ENCODE results near the gene SLC4A4. TPM values are rescaled to one million over a fixed set of nuclear protein-coding genes. Genes with fewer than 3 reads are reported as not detected.

Gene SLC4A4
- total RNA-seq, 5 donors from 2014 or later (not counting 1 experiment from before 2014, with no cell fraction given): 0.76 to 3.2 (median 1.5) TPM

DNA sequence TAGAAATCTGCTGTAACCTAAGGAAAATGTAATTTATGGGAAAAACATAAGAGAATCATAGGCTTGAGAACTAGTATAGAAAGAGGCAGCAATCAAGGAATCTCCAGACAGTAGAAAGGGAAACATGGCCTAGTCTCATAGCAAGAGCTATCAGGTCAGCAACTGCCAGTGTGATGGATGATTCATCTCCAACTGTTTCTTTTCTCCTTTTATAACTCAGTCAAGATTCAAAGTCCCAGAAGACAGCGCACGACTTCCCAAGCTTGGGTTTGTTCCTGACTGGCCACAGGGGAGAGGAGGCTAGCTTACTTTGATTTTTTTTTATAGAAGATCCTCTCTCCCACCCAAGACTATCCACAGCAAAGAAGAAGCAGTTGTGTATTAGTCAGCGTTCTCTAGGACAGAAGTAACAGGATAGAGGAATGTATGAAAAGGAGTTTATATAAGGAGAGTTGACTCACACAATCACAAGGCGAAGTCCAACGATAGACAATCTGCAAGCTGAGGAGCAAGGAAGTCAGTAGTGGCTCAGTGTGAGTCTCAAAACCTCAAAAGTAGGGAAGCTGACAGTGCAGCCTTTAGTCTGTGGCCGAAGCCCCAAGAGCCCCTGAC, 263.6 kb downstream of the SLC4A4 start:
- no peak for ATAC-seq (replicated peaks in 1 of 4)
- peaks cover 0 to 5% (median 4%) of the 10 kb centered on the region in 3 donors for H3K9me3 Mint-ChIP-seq
- H3K4me1 ChIP-seq (ENCODE audit: control insufficient read depth in 1 of 2, extremely low read depth in 1 of 2, insufficient read depth in 2 of 2, low read length in 2 of 2): no peaks in the 10 kb centered on the region
- H3K36me3 ChIP-seq (ENCODE audit: control insufficient read depth in 2 of 2, extremely low read depth in 1 of 2, insufficient read depth in 1 of 2, low read length in 1 of 2): no peaks in the 10 kb centered on the region
- H3K27me3 Mint-ChIP-seq: peaks cover 4 to 15% of the 10 kb centered on the region in 2 donors
- no peaks in the 10 kb centered on the region for H3K4me1 Mint-ChIP-seq
- CTCF ChIA-PET: no interaction called here
- H3K27ac Mint-ChIP-seq: no peak overlapping the region
- H3K36me3 Mint-ChIP-seq: no peaks in the 10 kb centered on the region
- H3K9me3 ChIP-seq: no peaks in the 10 kb centered on the region
- no peak for DNase-seq
- POLR2A ChIA-PET: no interaction called here
- WGBS (ENCODE audit: insufficient coverage): 90% methylated on average over 3 of the region's 6 CpGs
- no peak overlapping the region for H3K4me3 Mint-ChIP-seq
- no peak overlapping the region for H3K27ac ChIP-seq (ENCODE audit: low read length)
- H3K27me3 ChIP-seq (replicated peaks in 1 of 2; ENCODE audit: control insufficient read depth in 2 of 2, extremely low read depth in 1 of 2, insufficient read depth in 2 of 2, low read length in 1 of 2): no peaks in the 10 kb centered on the region
- no peak overlapping the region for H3K4me3 ChIP-seq (ENCODE audit: control insufficient read depth in 1 of 2, extremely low read depth in 1 of 2, low read length in 1 of 2)

DNA sequence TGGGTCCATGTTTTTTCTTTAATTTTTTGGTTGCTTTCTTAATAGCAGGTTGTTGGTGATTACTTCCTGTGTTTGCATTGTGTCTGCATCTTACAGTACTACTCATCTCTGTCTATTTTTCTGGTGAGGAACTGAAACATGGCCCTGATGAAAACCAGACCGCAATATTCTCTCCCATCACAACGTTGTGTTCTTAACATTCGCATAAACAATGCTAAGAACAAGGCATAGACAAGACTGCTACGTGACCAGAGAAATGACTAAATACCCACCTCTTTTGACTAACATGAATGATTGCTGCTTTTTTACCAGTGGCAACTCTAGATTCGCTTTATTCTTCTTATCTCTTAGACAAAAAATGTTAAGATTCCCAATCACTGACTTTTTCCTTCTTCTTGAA, 266.0 kb downstream of the SLC4A4 start:
- CTCF ChIA-PET: no interaction called here
- no peak for DNase-seq
- 82% methylated on average over 5 of the region's 5 CpGs for WGBS (ENCODE audit: insufficient coverage)
- Mint-ChIP-seq H3K4me3 (no peak overlapping the region), H3K27me3 (peaks cover 7 to 20% of the 10 kb centered on the region in 2 donors), H3K4me1 (no peaks in the 10 kb centered on the region), H3K9me3 (peaks cover 0 to 11% (median 9%) of the 10 kb centered on the region in 3 donors), H3K27ac (no peak overlapping the region), H3K36me3 (no peaks in the 10 kb centered on the region)
- no peak for ATAC-seq (replicated peaks in 1 of 4)
- Histone ChIP-seq H3K36me3 (ENCODE audit: control insufficient read depth in 2 of 2, extremely low read depth in 1 of 2, insufficient read depth in 1 of 2, low read length in 1 of 2) (no peaks in the 10 kb centered on the region), H3K27ac (ENCODE audit: low read length) (no peak overlapping the region), H3K4me3 (ENCODE audit: control insufficient read depth in 1 of 2, extremely low read depth in 1 of 2, low read length in 1 of 2) (no peak overlapping the region), H3K27me3 (replicated peaks in 1 of 2; ENCODE audit: control insufficient read depth in 2 of 2, extremely low read depth in 1 of 2, insufficient read depth in 2 of 2, low read length in 1 of 2) (no peaks in the 10 kb centered on the region), H3K4me1 (ENCODE audit: control insufficient read depth in 1 of 2, extremely low read depth in 1 of 2, insufficient read depth in 2 of 2, low read length in 2 of 2) (no peaks in the 10 kb centered on the region), H3K9me3 (no peaks in the 10 kb centered on the region)
- POLR2A ChIA-PET: no interaction called here

DNA sequence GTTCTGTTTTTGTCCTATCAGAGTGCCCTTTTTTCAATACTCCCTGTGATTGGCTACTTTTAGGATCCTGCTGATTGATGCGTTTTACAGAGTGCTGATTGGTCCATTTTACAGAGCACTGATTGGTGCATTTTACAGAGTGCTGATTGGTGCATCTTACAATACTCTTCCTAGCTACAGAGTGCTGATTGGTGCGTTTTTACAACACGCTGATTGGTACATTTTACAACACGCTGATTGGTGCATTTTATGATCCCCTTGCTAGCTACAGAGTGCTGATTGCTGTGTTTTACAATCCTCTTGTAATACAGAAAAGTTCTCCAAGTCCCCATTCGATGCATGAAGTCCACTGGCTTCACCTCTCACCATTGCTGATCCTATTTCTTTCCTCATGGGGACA, 268.3 kb downstream of the SLC4A4 start:
- Histone ChIP-seq H3K36me3 (ENCODE audit: control insufficient read depth in 2 of 2, extremely low read depth in 1 of 2, insufficient read depth in 1 of 2, low read length in 1 of 2) (no peaks in the 10 kb centered on the region), H3K27me3 (replicated peaks in 1 of 2; ENCODE audit: control insufficient read depth in 2 of 2, extremely low read depth in 1 of 2, insufficient read depth in 2 of 2, low read length in 1 of 2) (no peaks in the 10 kb centered on the region), H3K4me1 (ENCODE audit: control insufficient read depth in 1 of 2, extremely low read depth in 1 of 2, insufficient read depth in 2 of 2, low read length in 2 of 2) (no peaks in the 10 kb centered on the region), H3K4me3 (ENCODE audit: control insufficient read depth in 1 of 2, extremely low read depth in 1 of 2, low read length in 1 of 2) (no peak overlapping the region), H3K27ac (ENCODE audit: low read length) (no peak overlapping the region), H3K9me3 (no peaks in the 10 kb centered on the region)
- H3K9me3 Mint-ChIP-seq: peaks cover 0 to 11% (median 9%) of the 10 kb centered on the region in 3 donors
- POLR2A ChIA-PET: no interaction called here
- no peak for ATAC-seq (replicated peaks in 1 of 4)
- DNase-seq: no peak
- H3K4me1 Mint-ChIP-seq: no peaks in the 10 kb centered on the region
- CTCF ChIA-PET: no interaction called here
- peaks cover 7 to 26% of the 10 kb centered on the region in 2 donors for H3K27me3 Mint-ChIP-seq
- H3K36me3 Mint-ChIP-seq: no peaks in the 10 kb centered on the region
- 87% methylated on average over 4 of the region's 5 CpGs for WGBS (ENCODE audit: insufficient coverage)
- H3K4me3 Mint-ChIP-seq: no peak overlapping the region
- no peak overlapping the region for H3K27ac Mint-ChIP-seq

DNA sequence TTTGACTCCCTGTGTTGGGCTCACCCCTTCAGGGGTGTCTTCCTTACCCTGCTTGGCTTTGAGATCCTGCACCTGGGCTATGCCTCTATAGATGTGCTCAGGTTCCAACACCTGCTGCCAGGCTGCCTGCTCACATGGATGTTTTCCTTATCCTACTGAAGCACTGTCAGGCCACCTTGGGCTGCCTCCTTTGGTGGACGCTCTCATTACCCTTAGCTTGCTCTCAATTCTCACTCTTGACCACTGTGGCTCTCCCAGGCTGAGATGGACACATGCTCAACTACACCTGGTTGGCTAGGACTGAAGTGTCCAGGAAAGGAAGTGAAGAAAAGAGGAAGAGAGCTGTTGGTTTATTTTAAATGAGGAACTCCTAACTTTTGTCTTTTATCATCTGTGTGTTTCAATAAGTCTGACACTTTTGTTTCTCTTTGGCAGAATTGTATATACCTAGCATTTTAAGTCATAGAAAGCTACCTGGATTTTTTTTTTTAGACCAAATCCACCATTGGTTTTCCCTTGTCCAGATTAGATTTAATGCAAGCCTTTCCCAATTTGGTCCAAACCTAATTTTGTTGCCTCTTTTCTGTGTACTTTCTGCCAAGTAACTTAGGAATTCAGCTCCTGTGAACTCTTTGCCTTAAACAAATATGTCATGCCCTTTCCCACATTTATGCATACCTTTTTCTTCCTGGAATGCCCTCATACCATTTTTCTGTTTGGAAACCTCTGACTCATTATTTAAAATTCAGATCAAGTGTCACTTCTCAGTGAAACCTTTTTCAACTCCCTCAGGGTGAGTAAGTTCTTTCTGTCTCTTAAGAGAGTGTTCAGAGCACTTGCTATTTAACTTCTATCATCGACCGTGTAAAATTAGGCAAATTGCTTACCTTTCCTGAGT, 269.2 kb downstream of the SLC4A4 start:
- no peak overlapping the region for H3K4me3 ChIP-seq (ENCODE audit: control insufficient read depth in 1 of 2, extremely low read depth in 1 of 2, low read length in 1 of 2)
- WGBS (ENCODE audit: insufficient coverage): no CpG with 5 or more reads among the region's 3 CpGs
- no peaks in the 10 kb centered on the region for H3K9me3 ChIP-seq
- Mint-ChIP-seq H3K4me3 (no peak overlapping the region), H3K27me3 (peaks cover 7 to 21% of the 10 kb centered on the region in 2 donors), H3K27ac (no peak overlapping the region), H3K9me3 (peaks cover 0 to 11% (median 9%) of the 10 kb centered on the region in 3 donors), H3K4me1 (no peaks in the 10 kb centered on the region), H3K36me3 (no peaks in the 10 kb centered on the region)
- no peaks in the 10 kb centered on the region for H3K27me3 ChIP-seq (replicated peaks in 1 of 2; ENCODE audit: control insufficient read depth in 2 of 2, extremely low read depth in 1 of 2, insufficient read depth in 2 of 2, low read length in 1 of 2)
- CTCF ChIA-PET: no interaction called here
- POLR2A ChIA-PET: no interaction called here
- no peak overlapping the region for H3K27ac ChIP-seq (ENCODE audit: low read length)
- H3K36me3 ChIP-seq (ENCODE audit: control insufficient read depth in 2 of 2, extremely low read depth in 1 of 2, insufficient read depth in 1 of 2, low read length in 1 of 2): no peaks in the 10 kb centered on the region
- ATAC-seq (replicated peaks in 1 of 4) (no peak), DNase-seq (no peak)
- H3K4me1 ChIP-seq (ENCODE audit: control insufficient read depth in 1 of 2, extremely low read depth in 1 of 2, insufficient read depth in 2 of 2, low read length in 2 of 2): no peaks in the 10 kb centered on the region

DNA sequence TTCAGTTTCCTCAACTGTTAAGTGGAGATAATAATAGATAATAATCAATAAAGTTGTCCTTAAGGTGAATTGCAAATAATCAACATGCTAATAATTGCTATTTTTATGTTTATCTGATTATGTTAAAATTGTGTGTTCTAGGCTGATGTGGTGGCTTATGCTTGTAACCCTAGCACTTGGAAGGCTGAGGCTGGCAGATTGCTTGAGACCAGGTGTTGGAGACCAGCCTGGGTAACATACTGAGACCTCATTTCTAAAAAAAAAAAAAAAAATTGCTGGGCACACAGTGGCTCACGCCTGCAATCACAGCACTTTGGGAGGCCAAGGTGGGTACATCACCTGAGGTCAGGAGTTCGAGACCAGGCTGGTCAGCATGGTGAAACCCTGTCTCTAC, 269.9 kb downstream of the SLC4A4 start:
- no peak for DNase-seq
- no peaks in the 10 kb centered on the region for H3K36me3 Mint-ChIP-seq
- Histone ChIP-seq H3K27ac (ENCODE audit: low read length) (no peak overlapping the region), H3K36me3 (ENCODE audit: control insufficient read depth in 2 of 2, extremely low read depth in 1 of 2, insufficient read depth in 1 of 2, low read length in 1 of 2) (no peaks in the 10 kb centered on the region), H3K4me1 (ENCODE audit: control insufficient read depth in 1 of 2, extremely low read depth in 1 of 2, insufficient read depth in 2 of 2, low read length in 2 of 2) (no peaks in the 10 kb centered on the region), H3K27me3 (replicated peaks in 1 of 2; ENCODE audit: control insufficient read depth in 2 of 2, extremely low read depth in 1 of 2, insufficient read depth in 2 of 2, low read length in 1 of 2) (no peaks in the 10 kb centered on the region), H3K4me3 (ENCODE audit: control insufficient read depth in 1 of 2, extremely low read depth in 1 of 2, low read length in 1 of 2) (no peak overlapping the region), H3K9me3 (no peaks in the 10 kb centered on the region)
- peaks cover 0 to 11% (median 9%) of the 10 kb centered on the region in 3 donors for H3K9me3 Mint-ChIP-seq
- ChIA-PET CTCF (no interaction called here), POLR2A (no interaction called here)
- no peak overlapping the region for H3K4me3 Mint-ChIP-seq
- H3K27me3 Mint-ChIP-seq: peaks cover 7 to 21% of the 10 kb centered on the region in 2 donors
- H3K4me1 Mint-ChIP-seq: no peaks in the 10 kb centered on the region
- no peak for ATAC-seq (replicated peaks in 1 of 4)
- WGBS (ENCODE audit: insufficient coverage): 33% methylated on average over 2 of the region's 2 CpGs
- no peak overlapping the region for H3K27ac Mint-ChIP-seq

DNA sequence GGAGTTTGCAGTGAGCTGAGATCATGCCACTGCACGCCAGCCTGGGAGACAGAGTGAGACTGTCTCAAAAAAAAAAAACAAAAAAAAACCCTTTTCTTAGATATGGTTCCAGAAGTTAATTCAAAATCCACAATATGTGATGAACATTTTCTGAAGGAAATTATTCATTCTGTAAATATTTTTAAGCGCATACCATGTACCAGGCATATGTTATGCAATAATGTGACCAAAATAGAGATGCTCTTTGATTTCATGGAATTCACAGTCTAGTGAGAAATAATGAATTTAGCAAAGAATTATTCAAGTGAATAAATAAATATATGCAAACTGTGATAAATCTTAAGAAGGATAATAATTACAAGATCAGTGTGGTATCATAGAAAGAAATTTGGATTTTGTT, 270.3 kb downstream of the SLC4A4 start:
- DNase-seq (no peak), ATAC-seq (replicated peaks in 1 of 4) (no peak)
- Histone ChIP-seq H3K27me3 (replicated peaks in 1 of 2; ENCODE audit: control insufficient read depth in 2 of 2, extremely low read depth in 1 of 2, insufficient read depth in 2 of 2, low read length in 1 of 2) (no peaks in the 10 kb centered on the region), H3K27ac (ENCODE audit: low read length) (no peak overlapping the region), H3K9me3 (no peaks in the 10 kb centered on the region), H3K4me1 (ENCODE audit: control insufficient read depth in 1 of 2, extremely low read depth in 1 of 2, insufficient read depth in 2 of 2, low read length in 2 of 2) (no peaks in the 10 kb centered on the region), H3K4me3 (ENCODE audit: control insufficient read depth in 1 of 2, extremely low read depth in 1 of 2, low read length in 1 of 2) (no peak overlapping the region), H3K36me3 (ENCODE audit: control insufficient read depth in 2 of 2, extremely low read depth in 1 of 2, insufficient read depth in 1 of 2, low read length in 1 of 2) (no peaks in the 10 kb centered on the region)
- no CpG with 5 or more reads among the region's 2 CpGs for WGBS (ENCODE audit: insufficient coverage)
- Mint-ChIP-seq H3K27me3 (peaks cover 7 to 21% of the 10 kb centered on the region in 2 donors), H3K36me3 (no peaks in the 10 kb centered on the region), H3K4me1 (no peaks in the 10 kb centered on the region), H3K27ac (no peak overlapping the region), H3K4me3 (no peak overlapping the region), H3K9me3 (peaks cover 0 to 11% (median 9%) of the 10 kb centered on the region in 3 donors)
- ChIA-PET CTCF (no interaction called here), POLR2A (no interaction called here)

Measured in T-cell (primary cell).